GM12873 (cell line): Measurements from ENCODE around the gene RNF113B.

Experiments used
- CTCF ChIP-seq: IDR thresholded peaks from 2 replicates; pipeline ENCODE4 v1.5.1; 2012; ENCODE audit warnings: low read depth, mild to moderate bottlenecking, moderate library complexity, low read length, control low read depth; ENCODE audit not compliant: insufficient read depth; ENCODE audit errors: missing control alignments

Gene RNF113B

GRCh38 chr13:98214707-98215106 lies 37.6 kb upstream of the RNF113B start:
- no peak for TF ChIP-seq CTCF

- TF ChIP-seq CTCF = no peak
Observed at GRCh38 chr13:98214008-98214643, 37.1 kb upstream of the RNF113B start.

GRCh38 chr13:98213354-98213753 lies 36.3 kb upstream of the RNF113B start:
- no peak for TF ChIP-seq CTCF

- TF ChIP-seq CTCF = no peak
Observed at GRCh38 chr13:98212763-98213162, 35.7 kb upstream of the RNF113B start.

GRCh38 chr13:98208606-98209005 lies 31.5 kb upstream of the RNF113B start:
- TF ChIP-seq CTCF = no peak

GRCh38 chr13:98207416-98207815 lies 30.3 kb upstream of the RNF113B start:
- TF ChIP-seq CTCF = no peak

GRCh38 chr13:98206946-98207345 lies 29.9 kb upstream of the RNF113B start:
- TF ChIP-seq CTCF = no peak

- TF ChIP-seq CTCF = no peak
Observed at GRCh38 chr13:98204546-98204945, 27.5 kb upstream of the RNF113B start.
